ENCODE results near the gene HINT3. TPM values are rescaled to one million over a fixed set of nuclear protein-coding genes. Genes with fewer than 3 reads are reported as not detected.
A peak's percentile ranks its signal among the peaks of the same experiment; 100 is the strongest.
"Not testable (repeated sequence)": the region's sequence is repeated elsewhere in the genome, so short reads cannot be mapped to it uniquely, and the experiment has no call there.

HINT3 gene
- total and polyA plus RNA-seq, 7 experiments from 2014 or later: 7.7 to 12.4 (median 9.5) TPM

- Histone ChIP-seq H3K36me3 (ENCODE audit: control insufficient read depth in 2 of 3, insufficient read depth in 3 of 3, low read length in 3 of 3) (no peaks in the 10 kb centered on the region), H3K27ac (ENCODE audit: low read depth, low read length) (no peak overlapping the region), H3K9me3 (ENCODE audit: control insufficient read depth in 2 of 3, low read length in 3 of 3) (no peaks in the 10 kb centered on the region), H3K27me3 (ENCODE audit: control insufficient read depth in 2 of 2, insufficient read depth in 2 of 2, low read length in 2 of 2) (no peaks in the 10 kb centered on the region), H3K4me1 (ENCODE audit: control insufficient read depth in 2 of 2, insufficient read depth in 2 of 2, low read length in 2 of 2) (no peaks in the 10 kb centered on the region), H3K4me3 (ENCODE audit: low read length) (no peak overlapping the region)
- Mint-ChIP-seq H3K9me3 (no peaks in the 10 kb centered on the region), H3K27me3 (peaks cover 0 to 18% (median 7%) of the 10 kb centered on the region in 5 donors), H3K36me3 (no peaks in the 10 kb centered on the region), H3K27ac (no peak overlapping the region), H3K4me3 (no peak overlapping the region), H3K4me1 (no peaks in the 10 kb centered on the region)
- ChIA-PET POLR2A (no interaction called here), CTCF (no interaction called here)
- ATAC-seq (no peak), DNase-seq (no peak)
- intact Hi-C loops (cut with micrococcal nuclease): no loop called here
These were observed 7.5 kb upstream of the HINT3 start for GRCh38 chr6:125949069-125949468.

- no peaks in the 10 kb centered on the region for H3K36me3 Mint-ChIP-seq
- Histone ChIP-seq H3K27ac (ENCODE audit: low read depth, low read length) (no peak overlapping the region), H3K4me1 (ENCODE audit: control insufficient read depth in 2 of 2, insufficient read depth in 2 of 2, low read length in 2 of 2) (no peaks in the 10 kb centered on the region), H3K36me3 (ENCODE audit: control insufficient read depth in 2 of 3, insufficient read depth in 3 of 3, low read length in 3 of 3) (no peaks in the 10 kb centered on the region), H3K9me3 (ENCODE audit: control insufficient read depth in 2 of 3, low read length in 3 of 3) (no peaks in the 10 kb centered on the region), H3K4me3 (ENCODE audit: low read length) (no peak overlapping the region), H3K27me3 (ENCODE audit: control insufficient read depth in 2 of 2, insufficient read depth in 2 of 2, low read length in 2 of 2) (no peaks in the 10 kb centered on the region)
- H3K4me3 Mint-ChIP-seq: no peak overlapping the region
- intact Hi-C loops (cut with micrococcal nuclease): no loop called here
- DNase-seq: no peak
- H3K27me3 Mint-ChIP-seq: peaks cover 0 to 18% (median 7%) of the 10 kb centered on the region in 5 donors
- peaks cover 0 to 3% (median 2%) of the 10 kb centered on the region in 7 donors for H3K4me1 Mint-ChIP-seq
- H3K9me3 Mint-ChIP-seq: no peaks in the 10 kb centered on the region
- ATAC-seq: no peak
- ChIA-PET CTCF (no interaction called here), POLR2A (no interaction called here)
- no peak overlapping the region for H3K27ac Mint-ChIP-seq
These were observed 6.3 kb upstream of the HINT3 start for GRCh38 chr6:125950293-125950692.

- CTCF ChIA-PET: interaction anchor here (1.7 kb wide), 1 partner anchor 169 kb away, joined by 6 read pairs; no protein-coding TSS in a partner anchor
- H3K4me1 ChIP-seq (ENCODE audit: control insufficient read depth in 2 of 2, insufficient read depth in 2 of 2, low read length in 2 of 2); DNase-seq; intact Hi-C loops (cut with micrococcal nuclease); H3K9me3 ChIP-seq (ENCODE audit: control insufficient read depth in 2 of 3, low read length in 3 of 3); H3K36me3 Mint-ChIP-seq; H3K9me3 Mint-ChIP-seq; H3K27ac Mint-ChIP-seq; H3K27me3 ChIP-seq (ENCODE audit: control insufficient read depth in 2 of 2, insufficient read depth in 2 of 2, low read length in 2 of 2); H3K4me1 Mint-ChIP-seq; H3K36me3 ChIP-seq (ENCODE audit: control insufficient read depth in 2 of 3, insufficient read depth in 3 of 3, low read length in 3 of 3); H3K4me3 Mint-ChIP-seq; ATAC-seq; H3K27ac ChIP-seq (ENCODE audit: low read depth, low read length); H3K4me3 ChIP-seq (ENCODE audit: low read length): not testable (repeated sequence)
- POLR2A ChIA-PET: interaction anchor here (1.4 kb wide), 1 partner anchor 170 kb away, joined by 5 read pairs; no protein-coding TSS in a partner anchor
- H3K27me3 Mint-ChIP-seq: peaks cover 0 to 18% (median 7%) of the 10 kb centered on the region in 5 donors
These were observed 5.9 kb upstream of the HINT3 start for GRCh38 chr6:125950716-125951115.

GRCh38 chr6:125951323-125951722, 5.2 kb upstream of the HINT3 start:
- H3K4me1 Mint-ChIP-seq: peaks cover 0 to 10% (median 4%) of the 10 kb centered on the region in 7 donors
- H3K9me3 ChIP-seq (ENCODE audit: control insufficient read depth in 2 of 3, low read length in 3 of 3): no peaks in the 10 kb centered on the region
- no peaks in the 10 kb centered on the region for H3K36me3 ChIP-seq (ENCODE audit: control insufficient read depth in 2 of 3, insufficient read depth in 3 of 3, low read length in 3 of 3)
- H3K4me1 ChIP-seq (ENCODE audit: control insufficient read depth in 2 of 2, insufficient read depth in 2 of 2, low read length in 2 of 2): peaks cover 0 to 5% of the 10 kb centered on the region in 2 donors
- DNase-seq (no peak), ATAC-seq (no peak)
- H3K9me3 Mint-ChIP-seq: no peaks in the 10 kb centered on the region
- intact Hi-C loops (cut with micrococcal nuclease): no loop called here
- no peaks in the 10 kb centered on the region for H3K27me3 ChIP-seq (ENCODE audit: control insufficient read depth in 2 of 2, insufficient read depth in 2 of 2, low read length in 2 of 2)
- no peak overlapping the region for H3K27ac ChIP-seq (ENCODE audit: low read depth, low read length)
- CTCF ChIA-PET: interaction anchor here (1.7 kb wide), 1 partner anchor 170 kb away, joined by 6 read pairs; no protein-coding TSS in a partner anchor
- POLR2A ChIA-PET: interaction anchor here (1.4 to 2.2 kb wide), 2 partner anchors 161 to 170 kb away, joined by 5 read pairs; partner anchors contain the start of gene NCOA7
- H3K27me3 Mint-ChIP-seq: peaks cover 0 to 18% (median 7%) of the 10 kb centered on the region in 5 donors
- peak overlapping the region in 1 of 9 donors; percentile 52 for H3K27ac Mint-ChIP-seq
- H3K4me3 ChIP-seq (ENCODE audit: low read length): no peak overlapping the region
- no peaks in the 10 kb centered on the region for H3K36me3 Mint-ChIP-seq
- no peak overlapping the region for H3K4me3 Mint-ChIP-seq

GRCh38 chr6:125952764-125953501, 3.6 kb upstream of the HINT3 start:
- Histone ChIP-seq H3K36me3 (ENCODE audit: control insufficient read depth in 2 of 3, insufficient read depth in 3 of 3, low read length in 3 of 3) (peaks cover 0 to 5% (median 0%) of the 10 kb centered on the region in 3 experiments), H3K27ac (ENCODE audit: low read depth, low read length) (no peak overlapping the region), H3K4me3 (ENCODE audit: low read length) (no peak overlapping the region), H3K4me1 (ENCODE audit: control insufficient read depth in 2 of 2, insufficient read depth in 2 of 2, low read length in 2 of 2) (peaks cover 6 to 13% of the 10 kb centered on the region in 2 donors), H3K27me3 (ENCODE audit: control insufficient read depth in 2 of 2, insufficient read depth in 2 of 2, low read length in 2 of 2) (no peaks in the 10 kb centered on the region), H3K9me3 (ENCODE audit: control insufficient read depth in 2 of 3, low read length in 3 of 3) (no peaks in the 10 kb centered on the region)
- H3K9me3 Mint-ChIP-seq: no peaks in the 10 kb centered on the region
- peaks cover 0 to 18% (median 7%) of the 10 kb centered on the region in 5 donors for H3K27me3 Mint-ChIP-seq
- H3K36me3 Mint-ChIP-seq: peaks cover 0 to 1% (median 0%) of the 10 kb centered on the region in 5 donors
- H3K27ac Mint-ChIP-seq: peak overlapping the region in 1 of 9 donors; percentile 44
- ATAC-seq (no peak), DNase-seq (no peak)
- no peak overlapping the region for H3K4me3 Mint-ChIP-seq
- POLR2A ChIA-PET: interaction anchor here (0.5 to 2.2 kb wide), 3 partner anchors 27 to 169 kb away, joined by 3 to 5 read pairs (median 3); partner anchors contain the start of gene NCOA7
- CTCF ChIA-PET: interaction anchor here (0.9 to 1.0 kb wide), 2 partner anchors 47 to 162 kb away, joined by 3 to 4 read pairs; partner anchors contain the start of gene NCOA7
- intact Hi-C loops (cut with micrococcal nuclease): no loop called here
- peaks cover 0 to 12% (median 4%) of the 10 kb centered on the region in 7 donors for H3K4me1 Mint-ChIP-seq

GRCh38 chr6:125953502-125953875, 3.1 kb upstream of the HINT3 start:
- peaks cover 0 to 1% (median 0%) of the 10 kb centered on the region in 5 donors for H3K36me3 Mint-ChIP-seq
- CTCF ChIA-PET: interaction anchor here (0.9 to 1.0 kb wide), 2 partner anchors 47 to 162 kb away, joined by 3 to 4 read pairs; partner anchors contain the start of gene NCOA7
- ATAC-seq (no peak), DNase-seq (no peak)
- peaks cover 0 to 16% (median 7%) of the 10 kb centered on the region in 5 donors for H3K27me3 Mint-ChIP-seq
- Histone ChIP-seq H3K27ac (ENCODE audit: low read depth, low read length) (no peak overlapping the region), H3K4me1 (ENCODE audit: control insufficient read depth in 2 of 2, insufficient read depth in 2 of 2, low read length in 2 of 2) (peaks cover 11 to 18% of the 10 kb centered on the region in 2 donors), H3K36me3 (ENCODE audit: control insufficient read depth in 2 of 3, insufficient read depth in 3 of 3, low read length in 3 of 3) (peaks cover 0 to 5% (median 0%) of the 10 kb centered on the region in 3 experiments), H3K4me3 (ENCODE audit: low read length) (no peak overlapping the region), H3K27me3 (ENCODE audit: control insufficient read depth in 2 of 2, insufficient read depth in 2 of 2, low read length in 2 of 2) (no peaks in the 10 kb centered on the region), H3K9me3 (ENCODE audit: control insufficient read depth in 2 of 3, low read length in 3 of 3) (no peaks in the 10 kb centered on the region)
- no peak overlapping the region for H3K4me3 Mint-ChIP-seq
- POLR2A ChIA-PET: interaction anchor here (0.5 to 2.2 kb wide), 2 partner anchors 163 to 169 kb away, joined by 3 to 5 read pairs; partner anchors contain the start of gene NCOA7
- H3K9me3 Mint-ChIP-seq: no peaks in the 10 kb centered on the region
- peaks cover 0 to 12% (median 4%) of the 10 kb centered on the region in 7 donors for H3K4me1 Mint-ChIP-seq
- intact Hi-C loops (cut with micrococcal nuclease): no loop called here
- no peak overlapping the region for H3K27ac Mint-ChIP-seq
